GM19455 (cell line): ENCODE measurements around the gene FXYD4.
"Not testable (repeated sequence)": the region's sequence is repeated elsewhere in the genome, so short reads cannot be mapped to it uniquely, and the experiment has no call there.

Experiments used
- ATAC-seq: cut with Tn5 transposase; IDR thresholded peaks from one replicate; pipeline ENCODE4 v1.9.1; 2021; ENCODE audit not compliant: unreplicated experiment

The FXYD4 gene

GRCh38 chr10:43415544-43415943, 44.1 kb downstream of the FXYD4 start:
- no peak for ATAC-seq

GRCh38 chr10:43417950-43418768, 46.7 kb downstream of the FXYD4 start:
- no peak for ATAC-seq

GRCh38 chr10:43419997-43420368, 48.5 kb downstream of the FXYD4 start:
- peak; percentile 10 for ATAC-seq

- ATAC-seq: peak; percentile 89
These were observed 49.1 kb downstream of the FXYD4 start for GRCh38 chr10:43420369-43421200.

GRCh38 chr10:43421201-43421507, 49.7 kb downstream of the FXYD4 start:
- ATAC-seq: peak; percentile 6

- ATAC-seq: no peak
These were observed 50.1 kb downstream of the FXYD4 start for GRCh38 chr10:43421519-43421918.

- ATAC-seq: not testable (repeated sequence)
These were observed 50.5 kb downstream of the FXYD4 start for GRCh38 chr10:43421944-43422343.

- ATAC-seq: no peak
These were observed 53.0 kb downstream of the FXYD4 start for GRCh38 chr10:43424416-43424815.
